ENCODE data around the gene KCTD6.

DNA sequence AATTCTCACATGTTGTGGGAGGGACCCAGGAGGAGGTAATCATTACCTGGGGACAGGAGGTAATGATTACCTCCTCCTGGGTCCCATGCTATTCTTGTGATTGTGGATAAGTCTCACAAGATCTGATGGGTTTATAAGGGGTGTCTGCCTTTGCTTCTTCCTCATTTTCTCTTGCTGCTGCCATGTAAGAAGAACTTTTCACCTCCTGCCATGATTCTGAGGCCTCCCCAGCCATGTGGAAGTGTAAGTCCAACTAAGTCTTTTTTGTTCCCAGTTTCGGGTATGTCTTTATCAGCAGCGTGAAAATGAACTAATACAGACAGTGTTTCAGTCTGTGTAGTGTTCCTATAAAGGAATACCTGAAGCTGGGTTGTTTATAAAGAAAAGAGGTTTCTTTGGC is 13.1 kb upstream of the KCTD6 start:
- no peak for TF ChIP-seq RFX5 (IDR thresholded peaks at IDR 0.05; ENCODE audit: low read depth, low read length)
- TF ChIP-seq, protein P1, sequence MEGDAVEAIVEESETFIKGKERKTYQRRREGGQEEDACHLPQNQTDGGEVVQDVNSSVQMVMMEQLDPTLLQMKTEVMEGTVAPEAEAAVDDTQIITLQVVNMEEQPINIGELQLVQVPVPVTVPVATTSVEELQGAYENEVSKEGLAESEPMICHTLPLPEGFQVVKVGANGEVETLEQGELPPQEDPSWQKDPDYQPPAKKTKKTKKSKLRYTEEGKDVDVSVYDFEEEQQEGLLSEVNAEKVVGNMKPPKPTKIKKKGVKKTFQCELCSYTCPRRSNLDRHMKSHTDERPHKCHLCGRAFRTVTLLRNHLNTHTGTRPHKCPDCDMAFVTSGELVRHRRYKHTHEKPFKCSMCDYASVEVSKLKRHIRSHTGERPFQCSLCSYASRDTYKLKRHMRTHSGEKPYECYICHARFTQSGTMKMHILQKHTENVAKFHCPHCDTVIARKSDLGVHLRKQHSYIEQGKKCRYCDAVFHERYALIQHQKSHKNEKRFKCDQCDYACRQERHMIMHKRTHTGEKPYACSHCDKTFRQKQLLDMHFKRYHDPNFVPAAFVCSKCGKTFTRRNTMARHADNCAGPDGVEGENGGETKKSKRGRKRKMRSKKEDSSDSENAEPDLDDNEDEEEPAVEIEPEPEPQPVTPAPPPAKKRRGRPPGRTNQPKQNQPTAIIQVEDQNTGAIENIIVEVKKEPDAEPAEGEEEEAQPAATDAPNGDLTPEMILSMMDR (conservative IDR thresholded peaks at IDR 0.05; ENCODE audit: low read depth, low read length) = no peak
- TF ChIP-seq RAD21 (IDR thresholded peaks at IDR 0.05; ENCODE audit: low read length) = no peak
- no peak for TF ChIP-seq POLR2A (IDR thresholded peaks at IDR 0.05; ENCODE audit: low read depth, low read length)
- TF ChIP-seq MAFK (IDR thresholded peaks at IDR 0.05; ENCODE audit: low read depth, low read length) = no peak
- no peak for TF ChIP-seq CEBPB (IDR thresholded peaks at IDR 0.05; ENCODE audit: low read depth, low read length)
- no peak for TF ChIP-seq SMC3 (IDR thresholded peaks at IDR 0.05; ENCODE audit: low read depth, low read length)
- TF ChIP-seq, protein P2, sequence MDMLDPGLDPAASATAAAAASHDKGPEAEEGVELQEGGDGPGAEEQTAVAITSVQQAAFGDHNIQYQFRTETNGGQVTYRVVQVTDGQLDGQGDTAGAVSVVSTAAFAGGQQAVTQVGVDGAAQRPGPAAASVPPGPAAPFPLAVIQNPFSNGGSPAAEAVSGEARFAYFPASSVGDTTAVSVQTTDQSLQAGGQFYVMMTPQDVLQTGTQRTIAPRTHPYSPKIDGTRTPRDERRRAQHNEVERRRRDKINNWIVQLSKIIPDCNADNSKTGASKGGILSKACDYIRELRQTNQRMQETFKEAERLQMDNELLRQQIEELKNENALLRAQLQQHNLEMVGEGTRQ (IDR thresholded peaks at IDR 0.05; ENCODE audit: low read depth, low read length) = no peak
- no peak for TF ChIP-seq MAZ (IDR thresholded peaks at IDR 0.05; ENCODE audit: borderline replicate concordance, low read depth, low read length)
- TF ChIP-seq, protein P3, sequence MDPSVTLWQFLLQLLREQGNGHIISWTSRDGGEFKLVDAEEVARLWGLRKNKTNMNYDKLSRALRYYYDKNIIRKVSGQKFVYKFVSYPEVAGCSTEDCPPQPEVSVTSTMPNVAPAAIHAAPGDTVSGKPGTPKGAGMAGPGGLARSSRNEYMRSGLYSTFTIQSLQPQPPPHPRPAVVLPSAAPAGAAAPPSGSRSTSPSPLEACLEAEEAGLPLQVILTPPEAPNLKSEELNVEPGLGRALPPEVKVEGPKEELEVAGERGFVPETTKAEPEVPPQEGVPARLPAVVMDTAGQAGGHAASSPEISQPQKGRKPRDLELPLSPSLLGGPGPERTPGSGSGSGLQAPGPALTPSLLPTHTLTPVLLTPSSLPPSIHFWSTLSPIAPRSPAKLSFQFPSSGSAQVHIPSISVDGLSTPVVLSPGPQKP (IDR thresholded peaks at IDR 0.05; ENCODE audit: borderline replicate concordance, low read depth, low read length) = no peak
- TF ChIP-seq MXI1 (IDR thresholded peaks at IDR 0.05; ENCODE audit: borderline replicate concordance, low read depth, low read length) = no peak
- TF ChIP-seq BHLHE40 (IDR thresholded peaks at IDR 0.05; ENCODE audit: low read depth, low read length) = no peak

All from IMR-90 (cell line).